ENCODE results near the gene MIEN1. TPM values are rescaled to one million over a fixed set of nuclear protein-coding genes. Genes with fewer than 3 reads are reported as not detected.
A peak's percentile ranks its signal among the peaks of the same experiment; 100 is the strongest.
"Not testable (repeated sequence)": the region's sequence is repeated elsewhere in the genome, so short reads cannot be mapped to it uniquely, and the experiment has no call there.

The MIEN1 gene
- total RNA-seq, 1 experiment from 2014 or later: 28.0 TPM

GRCh38 chr17:39742856-39743436, 12.6 kb upstream of the MIEN1 start:
- in situ Hi-C loops (cut with HindIII; ENCODE audit: low sequenced_read_pairs): no loop called here
- DNase-seq (ENCODE audit: low spot score): no peak

GRCh38 chr17:39742126-39742855, 12.0 kb upstream of the MIEN1 start:
- in situ Hi-C loops (cut with HindIII; ENCODE audit: low sequenced_read_pairs): no loop called here
- no peak for DNase-seq (ENCODE audit: low spot score)

- DNase-seq (ENCODE audit: low spot score): no peak
Measured at GRCh38 chr17:39740357-39741111, 10.2 kb upstream of the MIEN1 start.

GRCh38 chr17:39739885-39740356, 9.6 kb upstream of the MIEN1 start:
- in situ Hi-C loops (cut with HindIII; ENCODE audit: low sequenced_read_pairs): no loop called here
- DNase-seq (ENCODE audit: low spot score): peak; percentile 21

More at GRCh38 chr17:39740357-39741111, 10.2 kb upstream of the MIEN1 start:
- in situ Hi-C loops (cut with HindIII; ENCODE audit: low sequenced_read_pairs): no loop called here

GRCh38 chr17:39738983-39739884, 8.9 kb upstream of the MIEN1 start:
- peak; percentile 58 for DNase-seq (ENCODE audit: low spot score)
- in situ Hi-C loops (cut with HindIII; ENCODE audit: low sequenced_read_pairs): no loop called here

- in situ Hi-C loops (cut with HindIII; ENCODE audit: low sequenced_read_pairs): no loop called here
- DNase-seq (ENCODE audit: low spot score): peak; percentile 72
Measured at GRCh38 chr17:39738568-39738901, 8.2 kb upstream of the MIEN1 start.

- peak; percentile 92 for DNase-seq (ENCODE audit: low spot score)
- in situ Hi-C loops (cut with HindIII; ENCODE audit: low sequenced_read_pairs): no loop called here
Measured at GRCh38 chr17:39737760-39738567, 7.6 kb upstream of the MIEN1 start, which contains the start of gene GRB7. TSS of gene GRB7 (plus strand) at chr17:39737938. CDS start at chr17:39742302, 4,364 bp downstream.

GRCh38 chr17:39737206-39737759, 7.0 kb upstream of the MIEN1 start:
- in situ Hi-C loops (cut with HindIII; ENCODE audit: low sequenced_read_pairs): no loop called here

GRCh38 chr17:39736319-39737165, 6.2 kb upstream of the MIEN1 start:
- in situ Hi-C loops (cut with HindIII; ENCODE audit: low sequenced_read_pairs): no loop called here
- no peak for DNase-seq (ENCODE audit: low spot score)

More at GRCh38 chr17:39737206-39737759, 7.0 kb upstream of the MIEN1 start:
- DNase-seq (ENCODE audit: low spot score): no peak

GRCh38 chr17:39735882-39736281, 5.5 kb upstream of the MIEN1 start:
- DNase-seq (ENCODE audit: low spot score): no peak
- in situ Hi-C loops (cut with HindIII; ENCODE audit: low sequenced_read_pairs): no loop called here

GRCh38 chr17:39732586-39732985, 2.3 kb upstream of the MIEN1 start:
- in situ Hi-C loops (cut with HindIII; ENCODE audit: low sequenced_read_pairs): no loop called here
- no peak for DNase-seq (ENCODE audit: low spot score)

- no peak for DNase-seq (ENCODE audit: low spot score)
- in situ Hi-C loops (cut with HindIII; ENCODE audit: low sequenced_read_pairs): no loop called here
Measured at GRCh38 chr17:39729280-39729851, 966 bp downstream of the MIEN1 start.

- in situ Hi-C loops (cut with HindIII; ENCODE audit: low sequenced_read_pairs): no loop called here
- DNase-seq (ENCODE audit: low spot score): no peak
Measured at GRCh38 chr17:39727556-39727955, 2.8 kb downstream of the MIEN1 start.

- DNase-seq (ENCODE audit: low spot score): no peak
- in situ Hi-C loops (cut with HindIII; ENCODE audit: low sequenced_read_pairs): no loop called here
Measured at GRCh38 chr17:39726617-39727016, 3.7 kb downstream of the MIEN1 start.

- DNase-seq (ENCODE audit: low spot score); in situ Hi-C loops (cut with HindIII; ENCODE audit: low sequenced_read_pairs): not testable (repeated sequence)
Measured at GRCh38 chr17:39725923-39726322, 4.4 kb downstream of the MIEN1 start.

- in situ Hi-C loops (cut with HindIII; ENCODE audit: low sequenced_read_pairs): no loop called here
- DNase-seq (ENCODE audit: low spot score): no peak
Measured at GRCh38 chr17:39724731-39725130, 5.6 kb downstream of the MIEN1 start.
